ENCODE measurements around the gene LDLRAD4.

Gene LDLRAD4

DNA sequence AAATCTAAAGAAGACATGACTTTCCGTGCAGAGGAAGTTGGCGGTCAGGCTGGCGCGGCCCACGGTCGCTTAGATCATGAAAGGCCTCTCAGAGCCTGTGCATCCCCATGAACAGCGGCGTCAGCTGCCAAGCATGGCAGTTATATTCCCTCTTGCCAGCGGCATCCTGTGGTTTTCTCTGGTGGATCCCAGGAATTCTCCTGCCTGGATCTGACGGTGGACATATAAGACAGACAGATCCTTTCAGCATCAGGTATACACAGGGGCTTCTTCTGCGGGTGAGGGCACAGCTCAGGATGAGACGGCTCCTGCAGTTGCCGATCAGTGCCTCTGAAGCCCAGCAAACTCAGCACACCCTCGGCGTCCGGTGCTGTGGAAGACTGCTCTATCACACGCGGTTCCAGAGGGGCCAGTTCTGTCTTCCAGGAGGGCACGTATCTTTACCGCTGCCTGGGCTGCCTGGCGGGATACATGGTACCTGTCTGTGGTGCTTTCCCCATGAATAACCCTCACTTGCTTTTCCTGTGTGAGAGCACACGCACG is 157.8 kb downstream of the LDLRAD4 start:
- DNase-seq: no peak

DNA sequence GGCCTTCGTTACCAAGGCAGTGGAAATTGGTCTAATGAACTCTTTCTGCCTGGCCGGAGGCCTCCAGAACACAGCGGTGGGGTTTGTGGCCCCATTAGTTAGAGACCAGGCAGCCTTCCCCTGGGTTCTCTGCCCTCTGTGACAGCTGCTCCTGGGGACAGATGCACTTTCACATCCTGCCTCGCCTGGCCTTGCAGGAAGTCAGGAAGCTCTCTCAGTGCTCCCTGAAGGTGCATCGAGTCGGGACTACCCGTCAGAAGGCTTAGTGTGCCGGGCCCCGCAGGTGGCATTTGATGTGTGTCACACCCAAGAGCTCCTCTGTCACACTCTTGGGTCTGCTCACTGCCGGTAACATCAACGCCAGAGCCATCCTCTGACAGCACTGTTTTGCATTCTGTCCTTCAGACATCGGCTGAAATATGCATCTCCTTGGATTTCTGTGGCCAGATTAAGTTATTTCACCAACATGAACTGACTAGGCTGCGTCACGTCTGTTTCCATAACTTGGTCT is 158.3 kb downstream of the LDLRAD4 start:
- no peak for DNase-seq

DNA sequence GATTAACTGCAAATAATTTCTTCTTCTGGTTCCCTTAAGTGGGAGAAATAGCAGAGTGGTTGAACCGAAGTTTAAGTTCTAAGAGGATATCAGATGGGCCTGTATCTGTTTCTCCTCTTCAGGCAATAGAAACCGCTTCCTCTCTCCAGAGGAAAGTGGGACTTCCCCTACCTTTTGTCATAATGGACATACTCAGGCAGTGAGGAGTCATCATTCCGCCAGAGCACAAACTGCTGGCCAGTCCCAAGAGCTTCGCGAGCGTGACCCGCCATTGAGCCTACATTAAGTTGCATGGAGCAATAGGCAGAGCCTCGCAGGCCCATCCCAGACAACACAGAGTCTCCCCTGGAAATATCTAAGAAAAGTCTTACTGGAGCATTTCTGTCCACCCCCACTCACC is 158.9 kb downstream of the LDLRAD4 start:
- no peak for DNase-seq

DNA sequence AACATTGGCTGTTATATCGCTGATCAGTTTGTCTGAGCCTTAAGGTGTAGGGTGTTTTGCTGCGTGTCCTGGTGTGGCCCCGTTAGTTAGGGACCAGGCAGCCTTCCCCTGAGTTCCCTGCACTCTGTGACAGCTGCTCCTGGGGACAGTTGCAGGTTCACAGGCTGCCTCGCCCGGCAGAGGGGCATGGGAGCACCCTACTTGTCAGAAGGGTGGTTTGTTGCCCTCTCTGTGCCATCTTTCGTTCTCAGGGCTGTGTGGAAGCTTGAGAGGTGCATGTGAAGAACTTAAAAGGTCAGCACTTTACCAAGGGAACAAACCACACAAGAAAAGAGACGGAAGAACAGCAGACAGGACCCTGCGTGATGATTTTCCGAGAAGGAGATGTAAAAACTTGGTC is 159.6 kb downstream of the LDLRAD4 start:
- DNase-seq: no peak

DNA sequence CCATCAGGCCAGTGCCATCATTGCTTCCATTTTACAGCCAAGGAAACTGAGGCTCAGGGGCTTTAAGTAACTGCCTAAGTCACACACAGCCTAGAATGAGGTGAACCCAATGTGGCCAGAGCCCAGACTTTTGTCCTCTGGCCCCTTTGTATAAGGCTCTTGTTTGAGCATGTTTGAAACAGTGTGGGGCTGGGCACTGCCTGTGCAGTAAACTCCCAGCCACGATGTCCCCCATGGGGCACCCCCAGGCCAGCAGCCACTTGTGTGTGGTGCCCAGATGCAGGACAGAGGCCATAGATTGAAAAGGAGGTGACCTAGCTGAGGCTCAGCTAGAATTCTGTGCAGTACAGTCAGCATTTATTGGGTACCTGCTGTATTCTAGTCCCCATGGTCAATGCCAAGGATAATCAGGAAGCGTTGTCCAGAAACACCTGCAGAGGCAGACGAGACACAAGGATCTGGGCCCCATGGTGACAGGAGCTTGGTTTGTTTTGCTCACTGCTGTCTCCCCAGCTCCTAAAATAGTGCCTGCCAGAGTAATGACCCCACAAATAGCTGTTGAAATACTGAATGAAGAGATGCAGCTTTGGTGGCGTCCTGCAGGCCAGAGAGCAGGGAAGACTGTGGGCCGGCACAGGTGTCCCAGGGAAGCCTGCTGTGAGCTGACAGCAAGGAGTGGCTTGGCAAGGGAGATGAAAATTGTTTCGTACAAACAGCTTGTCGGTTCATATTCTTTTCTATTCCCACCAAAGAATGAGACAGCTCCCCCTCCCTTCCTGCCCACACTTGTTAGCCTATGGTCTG is 160.7 kb downstream of the LDLRAD4 start:
- DNase-seq: no peak

DNA sequence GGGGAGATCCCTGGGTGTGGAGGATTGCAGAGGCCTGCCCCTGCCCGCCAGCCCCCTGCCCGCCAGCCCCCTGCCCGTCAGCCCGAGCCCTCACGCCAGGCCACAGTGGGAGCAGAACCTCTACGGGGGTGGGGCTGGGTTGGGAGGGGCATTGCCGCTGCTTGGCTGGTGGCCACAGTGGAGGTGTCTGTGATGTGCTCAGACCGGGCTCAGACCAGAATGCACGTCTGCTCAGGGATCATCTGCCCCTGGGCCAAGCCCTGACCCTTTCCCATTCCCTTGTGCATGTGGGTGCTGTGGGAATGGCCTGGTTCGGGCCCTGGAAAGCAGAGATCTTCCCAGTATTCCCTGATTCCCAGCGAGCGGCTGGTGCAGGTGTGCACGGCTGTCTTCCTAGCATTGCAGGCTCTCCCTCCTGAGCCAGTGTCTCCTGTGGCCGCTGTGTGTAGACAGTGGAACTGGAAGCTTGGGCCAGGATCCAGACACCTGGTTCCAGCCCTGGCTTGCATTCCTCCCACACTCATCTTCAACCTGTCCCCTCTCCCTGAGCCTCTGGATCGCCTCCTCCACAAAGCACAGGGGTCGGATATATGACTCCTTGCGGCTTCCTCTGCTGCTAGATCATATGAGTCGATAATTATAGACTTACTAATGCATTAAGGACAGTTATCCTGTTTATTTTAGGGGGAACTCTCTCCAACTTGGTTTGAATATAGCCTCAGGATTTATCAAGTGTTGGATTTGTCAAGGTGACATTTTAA is 161.6 kb downstream of the LDLRAD4 start:
- DNase-seq: no peak

DNA sequence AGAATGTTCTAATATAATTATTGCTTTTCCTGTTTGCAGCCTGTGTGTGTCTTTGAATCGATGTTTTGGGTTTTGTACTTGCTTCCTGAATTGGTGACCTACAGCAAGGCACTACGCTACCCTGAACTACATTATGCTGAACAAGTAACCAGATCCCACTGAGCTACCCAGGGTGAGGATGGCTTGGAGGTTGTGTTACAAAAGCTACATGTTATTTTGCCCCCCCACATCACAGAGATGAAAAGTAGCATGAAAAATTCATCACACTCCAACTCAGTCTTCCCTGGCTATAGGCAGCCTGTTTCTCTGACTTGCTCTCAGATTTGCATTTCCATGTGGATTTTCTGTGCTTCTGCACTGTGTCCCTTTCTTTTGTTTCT is 162.1 kb downstream of the LDLRAD4 start:
- DNase-seq: no peak

DNA sequence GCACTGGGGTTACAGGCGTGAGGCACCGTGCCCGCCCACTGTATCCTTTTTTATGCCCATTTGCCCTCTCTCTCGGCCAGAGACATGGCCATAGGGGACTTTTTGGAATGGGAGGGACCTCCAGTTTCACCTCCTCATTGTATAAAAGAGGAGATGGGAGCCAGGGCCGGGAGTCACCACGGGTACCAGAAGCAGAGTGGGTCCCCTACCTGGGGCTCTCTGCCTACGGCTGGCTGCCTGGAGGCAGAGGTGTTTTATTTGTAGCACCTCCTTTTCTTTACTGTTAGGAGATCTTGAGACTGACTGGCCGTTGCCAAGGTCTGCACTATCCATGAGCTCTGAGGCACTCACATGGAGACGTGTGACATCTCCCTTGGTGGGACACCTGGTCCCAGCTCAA is 162.8 kb downstream of the LDLRAD4 start:
- peak; percentile 36 for DNase-seq

DNA sequence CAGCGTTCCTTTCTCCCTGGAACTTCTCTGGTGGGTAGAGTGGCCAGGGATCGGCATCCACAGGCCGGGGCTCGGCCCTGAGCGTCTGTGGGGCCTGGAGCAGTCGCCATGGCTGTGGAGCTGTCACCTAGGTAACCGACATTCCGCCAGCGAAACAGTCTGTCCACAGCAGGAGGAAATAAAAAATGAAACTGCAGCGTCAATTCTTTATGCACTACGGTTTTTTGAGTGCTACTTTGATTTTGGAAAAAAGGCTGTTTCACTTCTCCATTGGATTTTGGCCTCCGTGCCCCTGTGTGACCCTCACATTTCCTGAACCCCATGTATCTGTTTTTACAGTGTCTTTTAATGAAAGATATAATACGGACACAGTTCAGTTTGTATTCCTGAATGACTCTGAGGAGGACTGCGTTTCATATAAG is 163.4 kb downstream of the LDLRAD4 start:
- DNase-seq: peak; percentile 94

DNA sequence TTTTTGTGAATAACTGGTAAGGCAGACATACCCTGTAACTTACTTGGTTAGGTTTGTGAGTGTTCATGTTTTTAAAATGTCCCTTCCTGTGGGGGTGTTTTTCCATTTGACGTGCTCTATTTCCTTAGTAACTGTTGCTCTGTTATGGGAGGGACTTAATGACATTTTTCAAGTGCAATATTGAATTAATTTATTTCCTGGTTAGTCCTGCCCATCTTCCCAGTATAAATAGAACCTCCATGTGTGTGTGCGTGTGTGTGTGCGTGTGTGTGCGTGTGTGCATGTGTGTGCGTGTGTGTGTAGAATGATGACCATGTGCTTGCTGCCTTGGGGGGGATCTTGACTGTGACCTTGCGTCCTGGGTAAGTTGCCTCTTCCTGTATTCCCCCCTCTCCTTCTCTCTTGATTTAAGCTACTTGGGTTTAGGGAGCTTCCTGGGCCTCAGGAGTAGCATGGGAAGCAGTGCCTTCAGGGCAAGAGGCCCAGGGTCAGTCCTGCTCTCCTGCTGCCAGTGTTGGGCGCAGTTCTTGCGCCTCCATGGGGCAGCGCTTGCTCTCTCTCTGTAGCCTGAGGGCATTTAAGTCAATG is 163.9 kb downstream of the LDLRAD4 start:
- DNase-seq: no peak

DNA sequence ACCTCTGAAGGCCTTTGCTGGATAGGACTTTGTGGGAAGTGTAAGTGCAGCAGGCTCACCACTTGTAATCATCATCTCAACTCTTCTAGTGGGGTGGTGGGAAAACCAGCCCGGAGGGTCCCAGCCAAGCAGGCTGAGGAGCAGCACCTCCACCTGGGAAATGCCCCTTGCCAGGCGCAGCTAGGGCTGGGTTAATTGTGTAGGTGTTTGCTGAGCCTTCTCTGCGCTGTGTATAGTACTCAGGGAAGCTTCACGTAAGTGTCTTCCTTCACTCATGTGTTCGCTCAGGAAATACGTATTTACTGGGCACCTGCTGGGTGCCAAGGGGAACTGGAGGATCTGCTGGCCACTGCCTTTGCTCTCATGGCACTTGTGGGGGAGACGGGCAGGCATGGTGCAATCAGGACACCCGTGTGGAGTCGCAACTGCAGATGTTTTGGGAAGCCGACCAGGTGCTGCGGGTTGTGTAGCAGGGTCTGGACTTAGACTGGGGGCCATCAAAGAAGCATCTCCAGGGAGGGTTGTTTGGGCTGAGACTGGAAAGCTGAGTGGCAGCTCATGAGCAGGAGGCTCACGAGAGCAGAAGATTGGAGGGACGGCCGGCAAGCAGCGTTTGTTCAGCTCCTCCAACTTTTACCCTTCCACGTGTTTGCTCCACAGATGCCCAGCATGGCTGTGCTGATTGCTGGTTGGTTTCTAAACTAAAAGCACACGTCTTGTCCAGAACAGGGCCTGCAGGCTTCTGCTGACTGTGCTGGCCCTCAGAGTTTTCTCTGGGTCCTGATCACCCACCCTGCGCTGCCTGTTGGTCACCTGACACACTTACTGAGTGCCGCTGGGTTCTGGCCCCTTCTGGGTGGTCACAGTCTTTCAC is 164.6 kb downstream of the LDLRAD4 start:
- DNase-seq: no peak

DNA sequence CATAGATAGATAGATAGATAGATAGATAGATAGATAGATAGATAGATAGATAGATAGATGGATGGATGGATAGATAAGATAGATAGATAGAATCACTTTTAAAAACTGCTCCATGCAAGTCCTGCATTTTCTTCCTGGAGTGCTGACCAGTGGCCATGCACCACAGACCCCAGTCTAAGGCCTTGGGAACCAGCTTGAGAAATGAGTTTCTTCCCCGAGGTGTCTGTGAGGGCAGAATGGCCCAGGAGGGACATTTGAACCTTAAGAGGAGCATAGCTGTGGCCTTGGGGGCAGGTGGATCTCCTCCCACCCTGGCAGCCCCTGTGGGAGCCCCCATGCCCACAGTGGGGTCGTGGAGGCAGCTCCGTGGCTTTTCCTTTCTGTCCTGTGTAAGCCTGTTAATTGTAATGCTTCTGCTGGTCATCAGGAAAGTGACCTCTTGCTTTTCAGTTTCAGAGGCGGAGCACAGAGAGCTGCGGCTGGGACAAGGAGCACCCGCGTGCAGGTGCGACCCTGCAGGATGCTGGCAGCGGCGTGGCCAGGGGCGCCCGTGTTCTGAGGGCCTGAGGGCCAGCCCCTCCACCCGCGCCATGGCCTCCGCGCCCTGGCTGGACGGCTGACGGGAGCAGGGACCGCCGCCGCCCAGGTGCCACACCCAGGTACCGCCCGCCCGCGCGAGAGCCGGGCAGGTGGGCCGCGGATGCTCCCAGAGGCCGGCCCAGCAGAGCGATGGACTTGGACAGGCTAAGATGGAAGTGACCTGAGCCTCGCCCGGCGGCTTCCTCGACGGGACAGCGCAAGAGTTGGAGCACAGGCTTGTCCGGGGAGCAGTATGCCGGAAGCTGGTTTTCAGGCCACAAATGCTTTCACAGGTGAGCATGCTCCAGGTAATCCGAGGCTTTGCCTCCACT is 168.6 kb downstream of the LDLRAD4 start:
- no peak for DNase-seq

DNA sequence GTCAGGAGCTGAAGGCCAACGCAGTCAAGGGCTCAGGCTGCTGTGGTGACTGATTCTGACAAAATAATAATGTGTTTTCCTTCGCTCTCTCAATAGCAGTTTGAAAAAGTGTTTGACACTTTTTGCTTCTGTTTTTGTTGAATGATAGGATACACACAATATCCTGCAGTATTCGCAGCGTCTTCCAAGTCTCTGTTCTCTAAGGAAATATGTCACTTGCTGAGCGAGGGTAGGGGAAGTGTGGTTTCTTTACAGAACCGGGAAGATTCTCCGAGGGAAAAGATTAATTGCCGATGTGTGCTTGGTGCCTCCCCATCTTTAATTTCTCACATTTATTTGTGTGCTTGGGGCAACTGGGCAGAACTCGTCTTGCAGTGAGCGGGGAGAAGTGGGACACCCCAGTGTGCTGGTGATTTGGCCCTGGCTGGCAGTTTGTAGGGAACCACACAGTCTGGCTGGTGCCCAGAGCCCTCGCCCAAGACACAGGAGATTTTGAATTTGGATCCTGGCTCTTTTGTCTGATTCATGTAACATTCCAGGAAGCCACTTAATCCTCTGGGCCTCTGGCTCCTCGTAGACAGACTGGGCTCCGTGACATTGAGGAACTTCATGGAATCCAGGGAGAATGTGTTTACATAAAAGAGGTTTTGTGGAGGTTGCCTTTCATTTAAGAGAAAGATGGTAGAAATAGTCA is 169.4 kb downstream of the LDLRAD4 start:
- no peak for DNase-seq

DNA sequence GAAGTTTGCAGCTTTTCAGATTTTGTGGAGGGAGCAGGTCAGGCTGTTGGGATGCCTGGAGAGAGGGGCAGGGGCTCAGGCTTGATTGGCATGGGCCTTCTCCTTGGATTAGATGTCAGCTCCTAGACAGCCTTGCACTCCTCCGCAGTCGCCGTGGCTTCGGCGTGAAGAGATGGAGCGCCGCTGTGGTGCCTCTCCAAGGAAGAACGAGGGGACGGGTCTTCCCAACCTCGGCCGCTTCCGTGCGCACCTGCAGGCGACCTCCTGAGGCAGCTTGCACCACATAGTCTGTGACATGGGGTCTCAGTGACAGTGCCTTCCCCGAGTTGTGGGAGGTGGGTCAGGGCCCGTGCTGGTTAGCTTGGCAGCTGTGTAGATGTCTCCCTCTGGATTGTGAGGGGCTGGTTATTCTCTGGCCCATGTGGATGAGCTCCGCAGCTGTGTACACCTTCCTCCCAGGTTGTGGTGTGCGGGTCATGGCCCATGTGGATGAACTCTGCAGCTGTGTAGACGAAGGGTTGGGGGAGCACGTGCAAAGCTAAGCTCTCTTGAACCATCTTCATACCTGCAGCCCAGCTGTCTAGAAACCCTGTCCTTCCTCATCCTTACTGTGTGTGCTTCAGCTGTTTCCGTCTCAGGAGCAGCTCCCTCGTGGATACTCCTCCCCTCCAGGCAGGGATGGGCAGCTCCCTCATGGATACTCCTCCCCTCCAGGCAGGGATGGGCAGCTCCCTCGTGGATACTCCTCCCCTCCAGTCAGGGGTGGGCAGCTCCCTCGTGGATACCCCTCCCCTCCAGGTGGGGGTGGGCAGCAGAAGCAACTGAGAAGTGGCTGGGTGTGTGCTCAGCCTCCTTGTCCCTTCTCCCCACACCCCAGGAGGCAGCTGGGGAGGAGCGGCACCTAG is 170.3 kb downstream of the LDLRAD4 start:
- no peak for DNase-seq

DNA sequence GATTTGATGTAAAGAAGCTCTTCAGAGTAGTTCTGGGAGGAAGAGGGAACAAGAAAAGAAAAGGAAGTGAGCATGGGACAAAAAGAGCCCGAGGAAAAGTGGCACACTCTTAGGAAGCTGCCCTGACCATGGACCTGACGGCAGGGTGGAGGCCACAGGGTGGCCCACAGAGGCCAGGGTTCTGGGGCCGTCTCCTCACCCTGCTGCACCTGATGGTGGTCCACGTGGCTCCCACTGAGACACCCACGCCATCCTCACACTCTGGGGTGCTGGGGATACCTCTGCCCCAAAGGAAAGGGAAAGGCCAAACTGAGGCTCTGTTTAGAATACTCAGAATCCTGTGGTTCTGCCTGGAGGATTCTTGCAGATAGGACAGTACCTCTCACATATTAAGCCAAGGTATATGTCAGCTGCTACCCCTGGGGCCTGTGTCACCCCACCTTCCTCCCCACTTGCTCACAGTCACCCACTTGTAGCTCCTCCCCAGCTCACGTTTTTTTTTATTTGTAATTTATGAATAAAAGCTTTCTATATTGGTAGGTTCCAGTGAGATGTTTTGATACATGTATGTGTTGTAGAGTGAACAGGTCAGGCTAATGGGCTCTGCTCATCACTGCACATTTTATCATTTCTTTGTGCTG is 171.1 kb downstream of the LDLRAD4 start:
- DNase-seq: no peak

DNA sequence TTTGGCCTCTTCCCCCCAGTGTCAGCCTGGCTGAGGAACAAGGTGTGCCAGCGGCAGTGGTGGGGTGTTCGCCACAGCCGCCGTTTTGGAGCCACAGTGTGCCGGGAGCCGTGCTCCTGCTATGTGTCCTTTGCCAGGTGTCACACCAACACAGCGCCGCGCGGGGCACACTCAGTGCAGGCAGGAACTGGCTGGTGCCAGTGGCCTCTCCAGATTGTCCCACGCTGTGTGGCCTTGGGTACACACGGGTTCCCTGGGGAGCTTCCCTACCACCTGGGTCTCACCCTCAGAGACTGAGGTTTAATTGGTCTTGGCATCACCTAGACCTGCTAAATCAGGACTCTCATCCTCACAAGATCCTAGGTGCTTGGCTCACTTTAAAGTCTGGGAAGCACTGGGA is 171.6 kb downstream of the LDLRAD4 start:
- no peak for DNase-seq

DNA sequence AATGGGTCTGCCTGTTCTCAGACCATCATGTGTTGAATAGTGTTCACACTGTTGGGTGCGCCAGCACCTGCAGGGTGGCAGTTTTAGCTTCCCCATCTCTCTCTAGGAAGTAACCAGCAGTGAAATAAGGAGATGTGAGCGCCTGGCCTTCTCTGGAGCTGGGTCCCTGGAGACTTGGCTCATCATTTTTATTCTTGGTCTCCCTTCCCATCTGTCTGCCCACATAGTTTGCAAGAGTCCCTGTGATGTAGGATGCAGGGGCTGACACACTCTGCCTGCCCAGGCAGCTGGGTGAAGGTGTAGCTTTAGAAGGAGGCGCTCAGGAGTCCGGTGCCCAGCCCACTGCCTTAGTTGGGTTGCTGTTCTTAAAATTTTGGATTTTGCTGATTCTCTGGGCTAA is 172.2 kb downstream of the LDLRAD4 start:
- no peak for DNase-seq

DNA sequence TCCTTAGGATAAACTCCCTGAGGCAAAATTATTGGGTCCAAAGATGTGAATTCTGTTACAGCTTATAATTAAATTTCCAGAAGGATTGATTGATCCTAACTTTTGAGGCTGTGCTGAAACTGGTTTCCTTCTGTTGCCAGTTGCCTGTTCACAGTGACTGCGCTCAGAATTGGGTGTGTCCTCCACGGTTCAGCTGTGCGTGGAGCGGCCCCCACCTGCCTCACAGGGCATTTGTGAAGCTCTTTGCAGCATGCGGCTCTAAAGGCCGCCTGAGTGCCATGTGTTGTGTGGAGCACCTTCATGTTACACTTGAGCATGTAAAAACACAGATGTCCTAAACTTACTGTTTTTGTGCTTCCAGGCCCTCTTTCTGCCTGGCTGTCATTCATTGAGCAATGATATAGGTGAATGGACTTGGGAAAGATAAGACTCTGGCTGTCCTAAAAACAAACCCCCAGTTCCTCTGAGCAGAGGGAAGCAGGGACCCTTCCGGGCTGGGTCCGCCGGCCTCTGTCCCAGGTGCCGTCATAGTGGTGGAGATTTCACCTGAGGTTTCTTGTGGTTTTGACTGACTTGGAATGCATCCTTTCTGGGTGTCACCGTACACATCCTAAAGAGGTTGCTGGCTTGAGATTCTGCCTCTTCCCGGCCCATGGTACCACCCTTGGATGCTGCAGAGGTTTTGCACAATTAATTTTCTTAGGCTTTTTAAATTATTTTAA is 173.6 kb downstream of the LDLRAD4 start:
- DNase-seq: no peak

Measured in RPMI8226 (cell line).